Activated T-helper 17 cell treated with anti-CD3 and anti-CD28 coated beads, Interleukin-2, amount 50 U/mL, for 72 hours (primary cell): ENCODE results near the gene ZBTB46. TPM values are rescaled to one million over a fixed set of nuclear protein-coding genes. Genes with fewer than 3 reads are reported as not detected.
"Not testable (repeated sequence)": the region's sequence is repeated elsewhere in the genome, so short reads cannot be mapped to it uniquely, and the experiment has no call there.

Source experiments
- ATAC-seq: fragments of 150-1000 bp; cut with Tn5 transposase; replicated peaks from 2 replicates; pipeline ENCODE4 v1.10.0; 2021; ENCODE audit warnings: mild to moderate bottlenecking, moderate library complexity
- H3K27ac Mint-ChIP-seq: one replicate; pipeline ENCODE4 v1.8.0; 2022; ENCODE audit warnings: mixed read lengths
- H3K27me3 Mint-ChIP-seq: one replicate; pipeline ENCODE4 v1.8.0; 2022; ENCODE audit warnings: mixed read lengths
- H3K36me3 Mint-ChIP-seq: one replicate; pipeline ENCODE4 v1.8.0; 2022; ENCODE audit warnings: low read depth, mild to moderate bottlenecking, mixed read lengths
- H3K4me1 Mint-ChIP-seq: one replicate; pipeline ENCODE4 v1.8.0; 2022; ENCODE audit warnings: mixed read lengths
- H3K4me3 Mint-ChIP-seq: one replicate; pipeline ENCODE4 v1.8.0; 2022; ENCODE audit warnings: mild to moderate bottlenecking, mixed read lengths
- H3K9me3 Mint-ChIP-seq: one replicate; pipeline ENCODE4 v1.8.0; 2022; ENCODE audit warnings: mixed read lengths
- total RNA-seq, 2 donors: library from RNA; stranded (reverse); gene quantifications; one replicate each; pipeline ENCODE4 v1.2.3, GENCODE V29; 2022

Gene ZBTB46
- total RNA-seq, 2 donors from 2014 or later = 0.54 to 6.2 TPM

DNA sequence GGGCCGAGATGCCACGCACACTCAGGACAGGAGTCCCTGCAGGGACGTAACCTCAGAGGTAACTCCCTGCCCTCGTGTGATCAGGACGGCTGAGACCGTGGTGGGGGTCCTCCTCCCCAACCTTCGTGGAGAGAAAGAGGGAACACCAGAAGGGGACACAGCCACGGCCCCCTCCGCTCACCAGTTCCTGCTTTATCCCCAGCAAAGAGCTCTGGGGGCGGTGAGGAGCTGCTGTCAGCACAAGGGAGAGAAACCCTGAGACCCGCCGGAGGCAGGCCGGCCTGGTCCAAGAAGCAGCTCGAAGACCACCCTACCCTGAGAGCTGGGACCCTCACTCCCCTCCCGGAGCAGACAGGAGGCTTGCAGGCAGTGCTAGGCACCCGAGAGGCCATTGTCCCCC is 47.1 kb downstream of the ZBTB46 start:
- Mint-ChIP-seq H3K27ac (no peak overlapping the region), H3K4me3 (no peak overlapping the region), H3K27me3 (no peaks in the 10 kb centered on the region), H3K36me3 (no peaks in the 10 kb centered on the region), H3K4me1 (peaks cover 4% of the 10 kb centered on the region), H3K9me3 (no peaks in the 10 kb centered on the region)
- ATAC-seq = no peak

GRCh38 chr20:63782521-63782971 is 48.5 kb downstream of the ZBTB46 start:
- H3K27me3 Mint-ChIP-seq = no peaks in the 10 kb centered on the region
- H3K9me3 Mint-ChIP-seq = no peaks in the 10 kb centered on the region
- peak overlapping the region; percentile 56 for H3K27ac Mint-ChIP-seq
- H3K4me1 Mint-ChIP-seq = peaks cover 4% of the 10 kb centered on the region
- H3K36me3 Mint-ChIP-seq = no peaks in the 10 kb centered on the region
- no peak for ATAC-seq
- peak overlapping the region; percentile 42 for H3K4me3 Mint-ChIP-seq

DNA sequence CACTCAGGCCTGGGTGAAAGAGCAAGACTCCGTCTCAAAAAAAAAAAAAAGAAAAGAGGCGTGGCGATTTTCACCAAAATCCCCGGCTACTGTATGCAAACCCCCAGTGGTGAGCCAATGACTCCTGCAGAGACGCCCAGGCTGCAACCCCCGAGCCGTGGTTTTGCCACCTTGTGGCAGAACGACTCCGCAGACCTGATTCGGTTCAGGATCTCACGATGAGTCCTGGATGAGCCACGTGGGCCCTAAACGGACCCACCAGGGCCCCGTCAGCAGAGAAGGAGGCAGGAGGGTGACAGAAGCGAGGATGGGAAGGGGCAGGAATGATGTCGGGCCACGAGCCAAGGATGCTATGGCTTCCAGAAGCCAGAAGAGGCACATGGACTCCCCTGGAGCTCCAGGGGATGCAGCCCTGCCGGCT is 49.0 kb downstream of the ZBTB46 start:
- H3K4me3 Mint-ChIP-seq = peak overlapping the region; percentile 42
- peak overlapping the region; percentile 56 for H3K27ac Mint-ChIP-seq
- H3K9me3 Mint-ChIP-seq = no peaks in the 10 kb centered on the region
- H3K4me1 Mint-ChIP-seq = peaks cover 4% of the 10 kb centered on the region
- peak; percentile 97 for ATAC-seq
- H3K36me3 Mint-ChIP-seq = no peaks in the 10 kb centered on the region
- no peaks in the 10 kb centered on the region for H3K27me3 Mint-ChIP-seq

DNA sequence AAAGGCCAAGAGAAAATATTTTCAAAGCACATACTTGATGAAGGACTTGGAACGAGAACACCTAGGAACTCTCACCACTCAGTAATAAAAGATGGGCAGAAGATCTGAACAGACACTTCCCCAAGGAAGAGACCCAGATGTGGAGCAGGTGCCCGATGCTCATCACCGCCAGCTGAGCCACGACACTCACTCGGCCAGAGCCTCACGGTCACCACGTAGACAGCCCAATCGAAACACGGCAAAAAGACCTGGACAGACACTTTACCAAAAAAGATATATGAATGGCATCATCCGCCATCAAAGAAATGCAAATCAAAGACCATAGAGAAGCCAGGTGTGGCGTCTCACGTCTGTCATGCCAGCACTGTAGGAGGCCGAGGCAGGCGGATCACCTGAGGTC is 49.9 kb downstream of the ZBTB46 start:
- no peak for ATAC-seq
- H3K27me3 Mint-ChIP-seq = no peaks in the 10 kb centered on the region
- H3K27ac Mint-ChIP-seq = no peak overlapping the region
- H3K36me3 Mint-ChIP-seq = no peaks in the 10 kb centered on the region
- no peaks in the 10 kb centered on the region for H3K9me3 Mint-ChIP-seq
- H3K4me1 Mint-ChIP-seq = peaks cover 4% of the 10 kb centered on the region
- peak overlapping the region; percentile 42 for H3K4me3 Mint-ChIP-seq

DNA sequence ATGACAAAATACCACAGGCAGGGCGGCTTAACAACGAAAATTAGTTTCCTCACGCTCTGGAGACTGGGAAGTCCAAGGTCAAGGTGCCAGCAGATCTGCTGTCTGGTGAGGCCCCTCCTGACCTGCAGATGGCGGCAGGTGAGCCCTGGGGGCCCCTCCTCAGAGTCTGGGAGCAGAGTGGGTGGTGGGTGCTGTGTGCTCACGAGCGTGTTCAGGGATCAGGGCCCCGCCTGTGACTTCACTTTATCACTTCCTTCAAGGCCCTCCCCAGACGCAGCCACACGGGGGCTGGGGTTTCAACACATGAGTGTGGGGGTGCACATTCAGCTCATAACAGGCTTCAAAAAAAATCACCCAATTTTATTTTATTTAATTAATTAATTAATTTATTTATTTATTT is 52.2 kb downstream of the ZBTB46 start:
- no peaks in the 10 kb centered on the region for H3K27me3 Mint-ChIP-seq
- peaks cover 4% of the 10 kb centered on the region for H3K4me1 Mint-ChIP-seq
- H3K4me3 Mint-ChIP-seq = no peak overlapping the region
- no peak overlapping the region for H3K27ac Mint-ChIP-seq
- H3K36me3 Mint-ChIP-seq = no peaks in the 10 kb centered on the region
- H3K9me3 Mint-ChIP-seq = no peaks in the 10 kb centered on the region
- ATAC-seq = no peak

DNA sequence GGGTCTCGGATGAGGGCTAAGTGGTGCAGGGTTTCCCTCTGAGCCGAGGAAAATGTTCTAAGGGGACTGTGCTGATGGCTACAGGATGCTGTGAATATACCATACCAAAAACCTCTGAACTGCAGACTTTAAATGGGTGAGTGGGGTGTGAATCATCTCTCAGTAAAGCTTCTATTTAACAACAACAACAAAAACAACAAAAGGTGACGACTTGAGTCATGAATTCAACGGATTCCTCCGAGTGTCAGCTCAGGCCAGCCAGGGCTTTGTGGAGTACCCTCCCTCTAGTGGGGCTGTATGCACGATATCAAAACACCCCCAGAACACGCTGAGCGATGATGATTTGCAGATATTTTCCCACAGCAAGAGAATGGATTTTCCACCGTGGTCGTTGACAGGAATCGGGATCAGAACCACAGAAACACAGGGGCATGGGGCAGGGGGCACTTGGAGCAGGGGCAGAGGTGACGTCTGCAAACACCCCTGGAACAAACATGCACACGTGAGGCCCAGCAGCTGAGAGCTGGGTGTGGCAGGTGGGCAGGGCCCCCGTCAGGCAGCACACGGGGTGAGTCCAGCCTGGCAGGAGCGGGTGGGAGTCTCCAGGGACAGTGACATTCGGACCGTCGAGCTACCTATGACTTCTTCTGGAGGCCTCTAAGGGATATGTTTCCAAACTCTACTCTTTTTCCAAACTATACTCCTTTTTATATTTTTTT is 52.9 kb downstream of the ZBTB46 start:
- Mint-ChIP-seq H3K4me3 (no peak overlapping the region), H3K4me1 (peaks cover 4% of the 10 kb centered on the region), H3K9me3 (no peaks in the 10 kb centered on the region), H3K27ac (no peak overlapping the region), H3K27me3 (no peaks in the 10 kb centered on the region), H3K36me3 (no peaks in the 10 kb centered on the region)
- no peak for ATAC-seq

- Mint-ChIP-seq H3K27ac (no peak overlapping the region), H3K36me3 (no peaks in the 10 kb centered on the region), H3K9me3 (no peaks in the 10 kb centered on the region), H3K27me3 (no peaks in the 10 kb centered on the region), H3K4me3 (no peak overlapping the region), H3K4me1 (peaks cover 4% of the 10 kb centered on the region)
- ATAC-seq = no peak
These were observed 53.5 kb downstream of the ZBTB46 start for GRCh38 chr20:63777614-63778013.

DNA sequence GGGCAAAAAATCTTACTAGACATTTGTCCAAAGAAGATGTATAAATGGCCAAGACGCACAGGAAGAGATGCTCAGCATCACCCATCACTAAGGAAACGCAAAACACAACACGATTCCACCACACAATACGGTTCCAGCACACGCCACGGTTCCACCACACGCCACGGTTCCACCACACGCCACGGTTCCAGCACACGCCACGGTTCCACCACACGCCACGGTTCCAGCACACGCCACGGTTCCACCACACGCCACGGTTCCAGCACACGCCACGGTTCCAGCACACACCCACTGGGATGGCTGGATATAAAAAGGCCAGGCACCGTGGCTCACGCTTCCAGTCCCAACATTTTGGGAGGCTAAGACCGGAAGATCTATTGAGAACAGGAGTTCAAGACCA is 54.2 kb downstream of the ZBTB46 start:
- not testable (repeated sequence) for H3K27ac Mint-ChIP-seq, H3K4me1 Mint-ChIP-seq, H3K27me3 Mint-ChIP-seq, ATAC-seq, H3K36me3 Mint-ChIP-seq, H3K9me3 Mint-ChIP-seq, H3K4me3 Mint-ChIP-seq

GRCh38 chr20:63775096-63775978 is 55.7 kb downstream of the ZBTB46 start:
- Mint-ChIP-seq H3K27me3 (no peaks in the 10 kb centered on the region), H3K4me1 (no peaks in the 10 kb centered on the region), H3K27ac (no peak overlapping the region), H3K9me3 (no peaks in the 10 kb centered on the region), H3K4me3 (no peak overlapping the region), H3K36me3 (no peaks in the 10 kb centered on the region)
- ATAC-seq = no peak

- ATAC-seq = no peak
- Mint-ChIP-seq H3K36me3 (no peaks in the 10 kb centered on the region), H3K27ac (no peak overlapping the region), H3K4me1 (no peaks in the 10 kb centered on the region), H3K9me3 (no peaks in the 10 kb centered on the region), H3K4me3 (no peak overlapping the region), H3K27me3 (no peaks in the 10 kb centered on the region)
These were observed 56.8 kb downstream of the ZBTB46 start for GRCh38 chr20:63774306-63774705.

GRCh38 chr20:63773571-63774241 is 57.4 kb downstream of the ZBTB46 start:
- Mint-ChIP-seq H3K27ac (no peak overlapping the region), H3K9me3 (no peaks in the 10 kb centered on the region), H3K4me1 (no peaks in the 10 kb centered on the region), H3K4me3 (no peak overlapping the region), H3K36me3 (no peaks in the 10 kb centered on the region), H3K27me3 (no peaks in the 10 kb centered on the region)
- ATAC-seq = no peak

GRCh38 chr20:63772781-63773518 is 58.1 kb downstream of the ZBTB46 start:
- H3K36me3 Mint-ChIP-seq = no peaks in the 10 kb centered on the region
- no peak overlapping the region for H3K4me3 Mint-ChIP-seq
- no peak overlapping the region for H3K27ac Mint-ChIP-seq
- H3K9me3 Mint-ChIP-seq = no peaks in the 10 kb centered on the region
- H3K27me3 Mint-ChIP-seq = no peaks in the 10 kb centered on the region
- ATAC-seq = no peak
- no peaks in the 10 kb centered on the region for H3K4me1 Mint-ChIP-seq

DNA sequence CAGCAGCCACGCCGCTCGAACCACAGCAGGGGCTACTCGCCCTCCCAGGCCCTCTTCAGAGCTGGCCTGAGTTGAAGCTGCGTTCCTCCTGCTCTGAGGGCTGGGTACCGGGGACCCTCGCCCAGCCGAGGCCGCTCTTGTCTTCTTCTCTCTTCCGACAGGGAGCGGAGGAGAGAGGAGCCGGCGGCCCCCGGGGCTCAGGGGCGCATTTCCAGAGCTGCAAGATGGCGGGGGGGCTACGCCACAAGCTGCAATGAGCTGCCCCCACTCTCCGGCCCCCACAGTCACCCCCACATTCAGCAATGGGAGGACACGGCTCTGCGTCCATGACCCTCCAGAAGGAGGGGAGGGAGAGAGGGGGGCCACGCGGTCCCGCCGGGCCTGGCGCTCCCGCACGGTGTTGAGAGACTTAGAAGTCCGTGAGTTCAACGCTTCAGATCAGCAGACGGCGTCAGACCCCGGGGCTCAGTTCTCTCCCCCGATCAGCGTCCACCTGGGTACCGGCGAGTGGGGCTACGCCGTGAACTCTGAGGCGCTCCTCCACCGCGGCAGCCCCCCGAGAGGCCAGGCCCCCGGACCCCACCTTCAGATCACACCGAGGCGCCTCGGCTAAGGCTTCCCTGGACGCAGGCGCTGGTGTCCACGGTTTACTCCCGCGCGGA is 59.9 kb downstream of the ZBTB46 start:
- H3K36me3 Mint-ChIP-seq = no peaks in the 10 kb centered on the region
- no peak overlapping the region for H3K4me3 Mint-ChIP-seq
- no peak overlapping the region for H3K27ac Mint-ChIP-seq
- H3K27me3 Mint-ChIP-seq = no peaks in the 10 kb centered on the region
- H3K9me3 Mint-ChIP-seq = no peaks in the 10 kb centered on the region
- H3K4me1 Mint-ChIP-seq = no peaks in the 10 kb centered on the region
- ATAC-seq = no peak
